Measurements from ENCODE around the gene GPR22.
A peak's percentile ranks its signal among the peaks of the same experiment; 100 is the strongest.

Gene GPR22

GRCh38 chr7:107472116-107472515 lies 2.3 kb downstream of the GPR22 start:
- FAIRE-seq (no peak), DNase-seq (ENCODE audit: insufficient read length, low spot score) (no peak)

GRCh38 chr7:107474104-107474521 lies 4.3 kb downstream of the GPR22 start:
- DNase-seq (ENCODE audit: insufficient read length, low spot score) (no peak), FAIRE-seq (no peak)

- no peak for DNase-seq (ENCODE audit: insufficient read length, low spot score)
- no peak for FAIRE-seq
Observed at GRCh38 chr7:107479303-107479702, 9.4 kb downstream of the GPR22 start.

- FAIRE-seq (no peak), DNase-seq (ENCODE audit: insufficient read length, low spot score) (no peak)
Observed at GRCh38 chr7:107480932-107481331, 11.1 kb downstream of the GPR22 start.

GRCh38 chr7:107482571-107482970 lies 12.7 kb downstream of the GPR22 start:
- FAIRE-seq, result no peak
- DNase-seq (ENCODE audit: insufficient read length, low spot score), result no peak

- FAIRE-seq, result no peak
- DNase-seq (ENCODE audit: insufficient read length, low spot score), result no peak
Observed at GRCh38 chr7:107486041-107486440, 16.2 kb downstream of the GPR22 start.

- no peak for FAIRE-seq
Observed at GRCh38 chr7:107492875-107493274, 23.0 kb downstream of the GPR22 start.

GRCh38 chr7:107494315-107494751 lies 24.5 kb downstream of the GPR22 start:
- DNase-seq (ENCODE audit: insufficient read length, low spot score), result no peak
- no peak for FAIRE-seq

More at GRCh38 chr7:107492875-107493274, 23.0 kb downstream of the GPR22 start:
- DNase-seq (ENCODE audit: insufficient read length, low spot score), result no peak

GRCh38 chr7:107494884-107495283 lies 25.0 kb downstream of the GPR22 start:
- FAIRE-seq (no peak), DNase-seq (ENCODE audit: insufficient read length, low spot score) (no peak)

- no peak for FAIRE-seq
- DNase-seq (ENCODE audit: insufficient read length, low spot score), result no peak
Observed at GRCh38 chr7:107495516-107495915, 25.7 kb downstream of the GPR22 start.

GRCh38 chr7:107499731-107500130 lies 29.9 kb downstream of the GPR22 start:
- FAIRE-seq (no peak), DNase-seq (ENCODE audit: insufficient read length, low spot score) (no peak)

- FAIRE-seq (no peak), DNase-seq (ENCODE audit: insufficient read length, low spot score) (peak; percentile 3)
Observed at GRCh38 chr7:107501593-107501992, 31.7 kb downstream of the GPR22 start.

- FAIRE-seq (no peak), DNase-seq (ENCODE audit: insufficient read length, low spot score) (no peak)
Observed at GRCh38 chr7:107502154-107502553, 32.3 kb downstream of the GPR22 start.

GRCh38 chr7:107502797-107503196 lies 32.9 kb downstream of the GPR22 start:
- no peak for DNase-seq (ENCODE audit: insufficient read length, low spot score)
- FAIRE-seq, result no peak

GRCh38 chr7:107503687-107504086 lies 33.8 kb downstream of the GPR22 start:
- DNase-seq (ENCODE audit: insufficient read length, low spot score) (no peak), FAIRE-seq (no peak)

GRCh38 chr7:107505362-107505761 lies 35.5 kb downstream of the GPR22 start:
- DNase-seq (ENCODE audit: insufficient read length, low spot score) (no peak), FAIRE-seq (no peak)

- no peak for DNase-seq (ENCODE audit: insufficient read length, low spot score)
- no peak for FAIRE-seq
Observed at GRCh38 chr7:107505997-107506673, 36.3 kb downstream of the GPR22 start.

- DNase-seq (ENCODE audit: insufficient read length, low spot score) (no peak), FAIRE-seq (no peak)
Observed at GRCh38 chr7:107506674-107507339, 37.0 kb downstream of the GPR22 start.

Data from HTR-8/SVneo (cell line).